Progenitor cell of endocrine pancreas (in vitro differentiated cells): Measurements from ENCODE around the gene PHKB. TPM values are rescaled to one million over a fixed set of nuclear protein-coding genes. Genes with fewer than 3 reads are reported as not detected.

ENCODE experiments used
- DNase-seq: peaks from one replicate; pipeline ENCODE4 v3.0.0; 2021; ENCODE audit warnings: low spot score; ENCODE audit not compliant: unreplicated experiment
- H3K27ac Mint-ChIP-seq: 2 replicates; pipeline ENCODE4 v1.8.0; 2021; ENCODE audit warnings: mild to moderate bottlenecking, moderate library complexity, mixed read lengths
- H3K27me3 Mint-ChIP-seq: 2 replicates; pipeline ENCODE4 v1.8.0; 2021; ENCODE audit warnings: mixed read lengths
- H3K36me3 Mint-ChIP-seq: 2 replicates; pipeline ENCODE4 v1.8.0; 2022; ENCODE audit warnings: mixed read lengths; ENCODE audit not compliant: insufficient read depth
- H3K4me1 Mint-ChIP-seq: 2 replicates; pipeline ENCODE4 v1.8.0; 2021; ENCODE audit warnings: low read depth, mixed read lengths
- H3K4me3 Mint-ChIP-seq: 2 replicates; pipeline ENCODE4 v1.8.0; 2021; ENCODE audit warnings: low read depth, mild to moderate bottlenecking, moderate library complexity, mixed read lengths
- H3K9me3 Mint-ChIP-seq: 2 replicates; pipeline ENCODE4 v1.8.0; 2021; ENCODE audit warnings: low read depth, mixed read lengths
- CTCF ChIP-seq: fragments of 200-600 bp; sonication (generic); IDR thresholded peaks from one replicate; pipeline ENCODE4 v1.5.0; 2021; ENCODE audit warnings: antibody characterized with exemption, mild to moderate bottlenecking; ENCODE audit not compliant: unreplicated experiment
- total RNA-seq: library from RNA; stranded (reverse); gene quantifications from 2 replicates; pipeline ENCODE4 v1.2.1, GENCODE V29; 2021

Gene PHKB
- total RNA-seq, 1 donor from 2014 or later: 94.1 TPM

- Mint-ChIP-seq H3K36me3 (no peaks in the 10 kb centered on the region), H3K27ac (no peak overlapping the region), H3K4me1 (peaks cover 4% of the 10 kb centered on the region), H3K27me3 (no peaks in the 10 kb centered on the region), H3K9me3 (no peaks in the 10 kb centered on the region), H3K4me3 (no peak overlapping the region)
- no peak for TF ChIP-seq CTCF
- no peak for DNase-seq
These were observed 264.1 kb downstream of the PHKB start for GRCh38 chr16:47725188-47725695.

- peaks cover 1% of the 10 kb centered on the region for H3K4me1 Mint-ChIP-seq
- H3K27me3 Mint-ChIP-seq: no peaks in the 10 kb centered on the region
- DNase-seq: no peak
- H3K27ac Mint-ChIP-seq: no peak overlapping the region
- no peak for TF ChIP-seq CTCF
- H3K4me3 Mint-ChIP-seq: no peak overlapping the region
- no peaks in the 10 kb centered on the region for H3K36me3 Mint-ChIP-seq
- no peaks in the 10 kb centered on the region for H3K9me3 Mint-ChIP-seq
These were observed 265.0 kb downstream of the PHKB start for GRCh38 chr16:47726031-47726675.

GRCh38 chr16:47727131-47727530 is 266.0 kb downstream of the PHKB start:
- Mint-ChIP-seq H3K4me1 (no peaks in the 10 kb centered on the region), H3K4me3 (no peak overlapping the region), H3K36me3 (no peaks in the 10 kb centered on the region), H3K27me3 (no peaks in the 10 kb centered on the region), H3K9me3 (no peaks in the 10 kb centered on the region), H3K27ac (no peak overlapping the region)
- DNase-seq: no peak
- TF ChIP-seq CTCF: no peak

- H3K27me3 Mint-ChIP-seq: no peaks in the 10 kb centered on the region
- peaks cover 3% of the 10 kb centered on the region for H3K4me1 Mint-ChIP-seq
- no peaks in the 10 kb centered on the region for H3K36me3 Mint-ChIP-seq
- TF ChIP-seq CTCF: no peak
- no peak for DNase-seq
- H3K4me3 Mint-ChIP-seq: no peak overlapping the region
- H3K9me3 Mint-ChIP-seq: no peaks in the 10 kb centered on the region
- no peak overlapping the region for H3K27ac Mint-ChIP-seq
These were observed 267.1 kb downstream of the PHKB start for GRCh38 chr16:47728205-47728604.

- H3K9me3 Mint-ChIP-seq: no peaks in the 10 kb centered on the region
- no peak overlapping the region for H3K4me3 Mint-ChIP-seq
- H3K36me3 Mint-ChIP-seq: no peaks in the 10 kb centered on the region
- H3K27ac Mint-ChIP-seq: no peak overlapping the region
- no peak for DNase-seq
- H3K27me3 Mint-ChIP-seq: no peaks in the 10 kb centered on the region
- peaks cover 8% of the 10 kb centered on the region for H3K4me1 Mint-ChIP-seq
- no peak for TF ChIP-seq CTCF
These were observed 268.6 kb downstream of the PHKB start for GRCh38 chr16:47729701-47730100.
